Stimulated activated CD4-positive, alpha-beta T cell treated with anti-CD3 and anti-CD28 coated beads, Interleukin-4, amount 100 ng/mL, for 24 hours (primary cell): ENCODE measurements around the gene HOXB8.
A peak's percentile ranks its signal among the peaks of the same experiment; 100 is the strongest.

Source experiments
- DNase-seq: peaks from one replicate; pipeline ENCODE4 v3.0.0-alpha.2; 2020

Gene HOXB8

DNA sequence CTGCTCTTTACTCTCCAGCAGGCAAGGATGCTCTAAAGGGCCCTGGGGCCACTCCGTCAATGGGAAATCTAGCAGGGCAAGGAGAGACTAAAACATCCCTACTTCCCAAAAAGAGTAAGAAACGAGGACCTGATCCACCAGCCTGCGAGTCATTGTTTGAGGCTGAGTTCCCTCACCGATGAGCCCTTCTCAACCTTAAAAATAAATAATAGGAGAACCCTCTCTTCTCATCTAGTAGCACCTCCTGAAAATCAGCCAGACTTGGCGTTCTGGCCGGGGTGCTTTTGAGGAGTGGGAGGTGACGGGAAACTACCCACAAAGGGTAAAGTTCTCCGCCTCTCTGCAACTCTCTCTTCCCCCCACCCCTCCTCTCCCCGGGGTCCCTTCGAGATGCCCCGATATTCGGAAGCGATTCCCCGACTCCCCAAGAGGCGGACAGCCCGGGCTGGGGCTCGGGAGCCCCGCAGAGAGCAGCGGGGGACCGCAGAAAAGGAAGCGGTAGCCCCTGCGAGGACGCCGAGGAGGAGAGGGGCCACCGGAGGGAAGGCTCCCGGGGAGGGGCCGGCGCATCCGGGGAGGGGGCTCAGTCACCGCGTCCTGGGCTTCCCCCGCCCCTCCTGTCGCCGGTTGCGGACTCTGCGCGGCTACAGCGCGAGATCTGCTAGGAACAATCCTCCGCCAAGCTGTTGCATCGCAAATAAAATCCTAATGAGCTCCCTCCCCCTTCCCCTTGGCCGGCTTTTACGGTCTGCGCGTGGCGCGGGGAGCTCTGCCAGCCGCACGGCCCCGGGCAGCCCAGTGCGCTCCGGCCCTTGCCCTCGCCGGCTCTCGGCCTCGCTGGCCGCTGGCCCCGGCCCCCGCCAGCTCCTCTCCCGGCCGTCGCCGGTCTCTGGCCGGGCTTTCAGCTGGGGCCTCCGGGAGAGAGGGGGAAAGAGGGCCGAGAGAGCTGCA, 9.7 kb upstream of the HOXB8 start:
- no peak for DNase-seq

GRCh38 chr17:48624118-48624517, 9.0 kb upstream of the HOXB8 start:
- no peak for DNase-seq

DNA sequence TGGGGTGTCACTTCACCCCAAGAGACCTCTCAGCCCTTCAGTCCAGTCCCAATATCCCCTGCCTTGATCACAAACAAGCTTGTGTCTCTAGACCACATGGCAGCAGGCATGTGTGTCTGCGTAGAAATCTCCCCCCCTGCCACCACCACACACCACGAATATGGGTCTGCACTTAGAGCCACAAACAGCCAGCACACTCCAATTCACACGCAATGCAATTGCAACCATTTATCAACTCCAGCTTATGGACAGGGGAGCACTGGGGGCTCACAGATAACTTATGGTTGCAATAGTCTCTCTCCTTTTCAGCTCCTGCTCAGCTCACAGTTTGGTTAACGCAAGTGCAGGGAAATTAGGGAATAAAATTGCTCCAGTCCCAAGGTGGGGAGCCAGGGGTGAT, 8.5 kb upstream of the HOXB8 start:
- no peak for DNase-seq

DNA sequence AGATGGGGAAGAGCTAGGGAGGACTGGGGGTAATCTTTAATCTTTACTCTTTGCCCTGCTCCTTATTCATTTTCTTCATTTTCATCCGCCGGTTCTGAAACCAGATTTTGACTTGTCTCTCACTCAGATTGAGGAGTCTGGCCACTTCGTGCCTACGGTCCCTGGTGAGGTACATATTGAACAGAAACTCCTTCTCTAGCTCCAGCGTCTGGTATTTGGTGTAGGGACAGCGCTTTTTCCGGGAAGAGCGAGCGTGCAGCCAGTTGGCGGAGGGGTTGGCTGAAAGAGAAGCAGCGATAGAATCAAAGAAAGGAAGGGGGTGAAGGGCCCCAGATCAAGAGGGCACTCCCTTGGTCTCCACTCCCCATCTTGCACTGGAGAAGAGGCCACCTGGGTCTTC, 7.8 kb upstream of the HOXB8 start:
- no peak for DNase-seq

- no peak for DNase-seq
These were observed 6.6 kb upstream of the HOXB8 start for GRCh38 chr17:48621410-48622392.

- no peak for DNase-seq
These were observed 5.5 kb upstream of the HOXB8 start for GRCh38 chr17:48620461-48621139.

GRCh38 chr17:48619826-48620449, 4.8 kb upstream of the HOXB8 start:
- no peak for DNase-seq

DNA sequence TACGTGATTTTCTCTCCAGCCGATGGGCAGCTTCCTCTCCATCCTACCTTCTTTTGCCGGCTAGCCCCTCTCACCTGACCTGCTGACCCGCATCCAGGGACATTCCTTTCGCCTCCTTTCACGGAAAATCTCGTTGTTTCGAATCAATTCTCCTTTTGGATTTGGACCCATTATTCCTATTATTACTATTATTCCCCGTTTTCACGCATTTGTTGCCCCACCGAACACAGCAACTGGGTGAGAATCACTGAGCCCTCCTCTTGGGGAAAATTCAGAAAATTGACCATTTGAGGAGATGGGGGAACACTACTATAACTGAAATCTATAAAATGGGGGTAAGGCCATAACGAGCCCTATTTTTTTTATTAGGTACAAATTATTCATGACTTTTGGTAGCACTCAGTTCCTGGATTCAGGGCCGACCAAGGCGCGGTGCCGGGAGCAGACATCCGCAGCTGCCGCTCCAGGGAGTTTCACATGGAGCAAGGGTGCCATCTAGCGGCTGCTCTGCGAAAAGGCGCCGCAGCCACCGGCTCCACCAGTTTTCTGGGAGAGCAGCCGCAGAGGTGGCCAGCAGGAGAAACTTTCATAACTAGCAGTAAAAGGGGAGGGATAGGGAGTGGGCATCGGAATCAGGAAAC, 3.3 kb upstream of the HOXB8 start:
- DNase-seq = peak; percentile 85

DNA sequence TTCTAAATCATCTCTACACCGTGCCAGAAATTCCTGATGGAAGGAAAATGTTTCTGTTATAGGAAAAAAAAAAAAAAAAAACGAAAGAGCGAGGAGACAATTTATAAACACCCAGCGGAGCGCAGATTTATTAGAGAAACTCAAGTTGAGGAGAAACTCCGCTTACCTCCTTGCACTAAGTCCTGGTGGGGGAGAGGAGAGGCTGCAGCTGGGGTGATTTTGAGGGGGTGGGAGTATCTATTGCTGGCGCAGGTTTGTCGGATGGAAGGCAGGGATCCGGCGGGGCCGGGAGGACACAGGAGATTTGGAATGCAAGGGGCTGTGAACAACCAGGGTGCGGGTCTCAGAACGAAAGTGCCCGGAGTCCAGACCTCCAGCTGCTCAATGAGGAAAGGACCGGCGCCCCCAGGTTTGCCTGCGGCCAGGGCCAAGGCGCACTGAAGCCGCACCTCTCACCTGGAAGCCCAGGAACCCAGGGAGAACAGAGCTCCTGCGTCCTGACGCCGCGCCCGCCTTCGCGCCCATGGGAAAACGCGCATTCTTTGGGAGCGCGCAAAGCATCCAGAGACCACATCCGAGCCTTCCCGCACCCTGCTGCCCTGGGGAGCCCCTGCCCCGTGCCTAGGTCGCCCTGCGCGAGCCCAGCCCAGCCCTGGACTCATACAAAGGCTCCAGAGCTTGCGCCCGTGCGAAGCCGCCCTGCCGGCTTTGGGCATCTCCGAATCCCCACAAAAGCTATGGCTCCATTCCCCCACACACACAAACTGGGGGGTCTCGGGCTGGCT, 2.6 kb upstream of the HOXB8 start:
- no peak for DNase-seq

GRCh38 chr17:48616717-48617470, 1.8 kb upstream of the HOXB8 start:
- DNase-seq = no peak

GRCh38 chr17:48615963-48616716, 1.0 kb upstream of the HOXB8 start:
- no peak for DNase-seq

GRCh38 chr17:48613862-48614694, 1.0 kb downstream of the HOXB8 start:
- DNase-seq = no peak

- DNase-seq = peak; percentile 53
These were observed 2.0 kb downstream of the HOXB8 start for GRCh38 chr17:48612854-48613691.

DNA sequence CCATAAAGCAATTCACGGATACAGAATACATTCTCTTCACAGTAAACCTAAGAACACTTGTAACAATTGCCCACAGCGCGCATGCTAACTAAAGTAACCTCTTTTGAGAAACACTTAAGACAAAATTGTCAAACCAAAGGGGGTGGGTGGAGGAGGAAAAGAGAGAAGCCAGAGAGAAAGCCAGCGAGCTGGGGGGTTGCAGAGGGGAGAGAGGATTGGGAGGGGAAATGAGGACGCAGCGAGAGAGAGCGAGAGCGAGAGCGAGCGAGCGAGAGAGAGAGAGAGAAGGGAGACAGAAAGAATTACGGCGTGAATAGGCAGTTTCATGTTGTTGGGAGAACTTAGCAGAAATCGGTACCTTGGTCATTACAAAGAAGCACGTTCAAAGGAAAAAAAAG, 2.6 kb downstream of the HOXB8 start:
- DNase-seq = no peak

DNA sequence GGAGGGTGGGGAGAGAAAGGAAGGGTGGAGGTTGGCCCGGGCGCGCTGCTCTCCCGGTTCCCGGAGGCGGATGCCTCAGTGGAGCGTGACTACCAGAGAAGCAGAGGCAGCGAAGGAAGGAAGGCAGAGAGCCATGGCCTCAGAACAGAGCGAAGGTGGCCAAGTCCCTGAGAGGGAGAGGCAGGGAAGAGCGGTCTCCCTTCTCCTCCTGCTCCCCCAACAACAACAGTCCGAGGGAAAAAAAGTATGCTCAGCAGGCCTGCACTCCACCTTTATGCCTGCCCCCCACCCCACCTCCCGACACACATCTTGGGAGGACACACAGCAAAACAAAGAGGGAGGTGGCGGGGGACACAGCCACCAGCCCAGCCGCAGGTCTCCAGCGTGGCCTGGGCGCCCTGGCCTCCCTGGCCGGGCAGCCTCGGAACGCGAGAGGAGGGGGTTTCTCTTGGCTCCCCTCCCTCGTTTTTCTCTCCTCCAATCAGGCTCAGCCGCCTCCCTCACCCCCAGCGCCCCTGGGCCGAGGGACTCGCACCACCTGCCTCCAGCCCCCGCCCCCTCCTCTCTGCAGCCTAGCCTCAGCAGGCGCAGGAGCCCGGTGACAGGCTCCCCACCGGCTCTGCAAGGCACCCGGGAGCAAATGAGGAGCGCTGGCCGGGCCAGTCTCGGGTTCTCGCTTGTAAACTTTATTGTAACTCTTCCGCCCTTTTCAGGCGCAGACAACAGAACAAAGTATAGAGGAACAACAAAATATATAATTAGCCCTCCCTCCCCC, 3.2 kb downstream of the HOXB8 start:
- DNase-seq = no peak

DNA sequence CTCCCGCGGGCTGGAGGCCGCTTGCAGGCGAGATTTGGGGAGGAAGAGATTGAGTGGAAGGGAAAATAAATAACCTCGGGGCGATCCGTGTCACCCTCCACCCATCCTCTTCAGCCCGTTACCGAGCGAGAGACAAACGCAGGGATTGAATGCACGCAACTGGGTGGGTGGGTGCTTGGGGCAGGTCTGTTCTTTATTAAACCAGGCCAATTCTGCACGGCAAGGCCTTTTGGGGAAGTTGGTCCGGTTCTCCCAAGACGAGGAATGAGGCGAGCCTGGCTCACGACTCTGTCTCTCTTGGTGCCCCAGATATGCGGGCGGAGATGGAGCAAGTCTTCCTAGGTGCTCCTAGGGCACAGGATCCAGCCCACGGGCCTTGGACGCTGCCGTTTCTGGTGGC, 3.9 kb downstream of the HOXB8 start:
- no peak for DNase-seq
